PFSK-1 (cell line): Measurements from ENCODE around the gene HEXIM1.

Experiments used
- FOXP2 ChIP-seq: optimal IDR thresholded peaks from 2 replicates; pipeline ENCODE3; 2011; ENCODE audit warnings: borderline replicate concordance, control low read depth, inconsistent platforms; ENCODE audit not compliant: insufficient read depth; ENCODE audit errors: extremely low read length, extremely low read depth
- POLR2AphosphoS5 ChIP-seq: IDR thresholded peaks from 2 replicates; pipeline ENCODE4 v1.6.1; 2012; ENCODE audit warnings: low read depth, mild to moderate bottlenecking, control low read depth, low read length, moderate library complexity
- SIN3A ChIP-seq: IDR thresholded peaks from 2 replicates; pipeline ENCODE4 v1.6.1; 2012; ENCODE audit warnings: mild to moderate bottlenecking, low read length, moderate library complexity, borderline replicate concordance; ENCODE audit not compliant: insufficient read depth
- TAF1 ChIP-seq: IDR thresholded peaks from 2 replicates; pipeline ENCODE4 v1.6.1; 2012; ENCODE audit warnings: low read length, control low read depth, borderline replicate concordance; ENCODE audit not compliant: insufficient read depth
- TF ChIP-seq, protein P1 (sequence below), 2 experiments: IDR thresholded peaks; 2 replicates each; pipeline versions ENCODE4 v1.6.1 to v1.8.0; 2011 to 2012; ENCODE audit warnings: low read depth in 2 of 2, low read length in 2 of 2, control low read depth in 1 of 2, inconsistent platforms in 1 of 2, mild to moderate bottlenecking in 1 of 2, moderate library complexity in 1 of 2; ENCODE audit not compliant: insufficient read depth in 1 of 2

DNA sequence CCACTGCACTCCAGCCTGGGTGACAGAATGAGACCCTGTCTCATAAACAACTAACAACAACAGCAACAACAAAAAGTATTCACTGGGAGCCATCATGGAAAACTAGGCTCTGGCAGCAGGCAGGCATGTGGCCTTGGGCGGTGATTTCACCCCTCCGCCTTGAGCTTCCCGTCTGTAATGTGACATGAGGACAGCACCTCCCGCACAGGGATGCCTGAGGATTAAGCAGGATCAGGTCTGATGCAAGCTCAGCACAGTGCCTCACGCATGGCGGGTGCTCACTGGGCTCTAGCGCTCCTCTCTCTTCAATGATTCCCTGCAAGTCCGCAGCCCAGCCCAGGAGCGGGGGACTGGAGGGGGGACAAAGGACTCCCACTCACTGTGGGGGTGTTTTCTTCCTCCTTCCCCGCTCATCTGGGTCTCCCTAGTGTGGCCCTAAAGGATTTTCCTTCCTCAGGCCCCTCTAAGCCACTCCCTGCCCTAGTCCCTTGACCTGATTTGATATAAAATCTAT is 18.8 kb upstream of the HEXIM1 start:
- TF ChIP-seq SIN3A (no peak), POLR2AphosphoS5 (no peak), TAF1 (no peak), FOXP2 (no peak)
- TF ChIP-seq, protein P1, sequence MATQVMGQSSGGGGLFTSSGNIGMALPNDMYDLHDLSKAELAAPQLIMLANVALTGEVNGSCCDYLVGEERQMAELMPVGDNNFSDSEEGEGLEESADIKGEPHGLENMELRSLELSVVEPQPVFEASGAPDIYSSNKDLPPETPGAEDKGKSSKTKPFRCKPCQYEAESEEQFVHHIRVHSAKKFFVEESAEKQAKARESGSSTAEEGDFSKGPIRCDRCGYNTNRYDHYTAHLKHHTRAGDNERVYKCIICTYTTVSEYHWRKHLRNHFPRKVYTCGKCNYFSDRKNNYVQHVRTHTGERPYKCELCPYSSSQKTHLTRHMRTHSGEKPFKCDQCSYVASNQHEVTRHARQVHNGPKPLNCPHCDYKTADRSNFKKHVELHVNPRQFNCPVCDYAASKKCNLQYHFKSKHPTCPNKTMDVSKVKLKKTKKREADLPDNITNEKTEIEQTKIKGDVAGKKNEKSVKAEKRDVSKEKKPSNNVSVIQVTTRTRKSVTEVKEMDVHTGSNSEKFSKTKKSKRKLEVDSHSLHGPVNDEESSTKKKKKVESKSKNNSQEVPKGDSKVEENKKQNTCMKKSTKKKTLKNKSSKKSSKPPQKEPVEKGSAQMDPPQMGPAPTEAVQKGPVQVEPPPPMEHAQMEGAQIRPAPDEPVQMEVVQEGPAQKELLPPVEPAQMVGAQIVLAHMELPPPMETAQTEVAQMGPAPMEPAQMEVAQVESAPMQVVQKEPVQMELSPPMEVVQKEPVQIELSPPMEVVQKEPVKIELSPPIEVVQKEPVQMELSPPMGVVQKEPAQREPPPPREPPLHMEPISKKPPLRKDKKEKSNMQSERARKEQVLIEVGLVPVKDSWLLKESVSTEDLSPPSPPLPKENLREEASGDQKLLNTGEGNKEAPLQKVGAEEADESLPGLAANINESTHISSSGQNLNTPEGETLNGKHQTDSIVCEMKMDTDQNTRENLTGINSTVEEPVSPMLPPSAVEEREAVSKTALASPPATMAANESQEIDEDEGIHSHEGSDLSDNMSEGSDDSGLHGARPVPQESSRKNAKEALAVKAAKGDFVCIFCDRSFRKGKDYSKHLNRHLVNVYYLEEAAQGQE (IDR thresholded peaks at IDR 0.05; ENCODE audit: insufficient read depth in 1 of 2, low read depth in 2 of 2, low read length in 2 of 2) = no peak
